Neural progenitor cell (in vitro differentiated cells): ENCODE data around the gene TELO2. TPM values are rescaled to one million over a fixed set of nuclear protein-coding genes. Genes with fewer than 3 reads are reported as not detected.

Experiments
- DNase-seq: peaks from one replicate; pipeline ENCODE4 v3.0.0-alpha.2; 2016; ENCODE audit warnings: low spot score
- H2AFZ ChIP-seq: fragments of 200-600 bp; sonication (generic); replicated peaks from 2 replicates; pipeline ENCODE4 v1.6.1; 2016; ENCODE audit warnings: antibody characterized with exemption
- H3F3A ChIP-seq: fragments of 200-600 bp; sonication (generic); 2 replicates; pipeline ENCODE4 v1.6.1; 2016; ENCODE audit warnings: antibody characterized with exemption, low read depth
- H3K27ac ChIP-seq: fragments of 200-600 bp; sonication (generic); 2 replicates; pipeline ENCODE4 v1.5.1; 2016; ENCODE audit warnings: mild to moderate bottlenecking
- H3K27me3 ChIP-seq: fragments of 200-600 bp; sonication (generic); 2 replicates; pipeline ENCODE4 v1.6.1; 2016; ENCODE audit warnings: mild to moderate bottlenecking, moderate library complexity
- H3K36me3 ChIP-seq: fragments of 200-600 bp; sonication (generic); 2 replicates; pipeline ENCODE4 v1.5.1; 2016
- H3K4me1 ChIP-seq: fragments of 200-600 bp; sonication (generic); 2 replicates; pipeline ENCODE4 v1.6.1; 2016; ENCODE audit warnings: mixed run types
- H3K4me2 ChIP-seq: fragments of 200-600 bp; sonication (generic); 2 replicates; pipeline ENCODE4 v1.6.1; 2016
- H3K4me3 ChIP-seq: fragments of 200-600 bp; sonication (generic); 2 replicates; pipeline ENCODE4 v1.5.1; 2016
- H3K79me2 ChIP-seq: fragments of 200-600 bp; sonication (generic); 2 replicates; pipeline ENCODE4 v1.6.1; 2016; ENCODE audit warnings: low read depth
- H3K9ac ChIP-seq: fragments of 200-600 bp; sonication (generic); 2 replicates; pipeline ENCODE4 v1.6.1; 2016
- H3K9me3 ChIP-seq: fragments of 200-600 bp; sonication (generic); 2 replicates; pipeline ENCODE4 v1.5.1; 2016; ENCODE audit warnings: low read depth
- H4K20me1 ChIP-seq: fragments of 200-600 bp; sonication (generic); 2 replicates; pipeline ENCODE4 v1.6.1; 2016; ENCODE audit warnings: low read depth
- H3K27ac Mint-ChIP-seq: 3 replicates; pipeline ENCODE4 v1.8.0; 2021; ENCODE audit warnings: mixed read lengths
- H3K27me3 Mint-ChIP-seq: 2 replicates; pipeline ENCODE4 v1.8.0; 2022; ENCODE audit warnings: low read depth, mild to moderate bottlenecking, inconsistent platforms, moderate library complexity, mixed read lengths; ENCODE audit not compliant: insufficient read depth
- H3K36me3 Mint-ChIP-seq: 3 replicates; pipeline ENCODE4 v1.8.0; 2021; ENCODE audit warnings: mixed read lengths
- H3K4me1 Mint-ChIP-seq: 3 replicates; pipeline ENCODE4 v1.8.0; 2021; ENCODE audit warnings: mixed read lengths
- H3K4me3 Mint-ChIP-seq: 3 replicates; pipeline ENCODE4 v1.8.0; 2021; ENCODE audit warnings: mild to moderate bottlenecking, moderate library complexity, mixed read lengths
- H3K9me3 Mint-ChIP-seq: 3 replicates; pipeline ENCODE4 v1.8.0; 2020; ENCODE audit warnings: mixed read lengths
- EZH2 ChIP-seq: fragments of 200-600 bp; sonication (generic); IDR thresholded peaks from 2 replicates; pipeline ENCODE4 v1.6.1; 2017; ENCODE audit warnings: antibody characterized with exemption, mild to moderate bottlenecking, moderate library complexity
- EZH2phosphoT487 ChIP-seq: fragments of 200-600 bp; sonication (generic); IDR thresholded peaks from 2 replicates; pipeline ENCODE4 v1.6.1; 2017; ENCODE audit warnings: antibody characterized with exemption
- total RNA-seq: library from RNA; depleted of rRNA; stranded (reverse); fragments of >200 nt; gene quantifications from 2 replicates; pipeline ENCODE4 v1.2.3, GENCODE V29; 2015; ENCODE audit warnings: low replicate concordance
- TF ChIP-seq, protein P1 (sequence below): fragments of 200-600 bp; sonication (generic); IDR thresholded peaks from 2 replicates; pipeline ENCODE4 v1.5.1; 2017; ENCODE audit warnings: antibody characterized with exemption, mild to moderate bottlenecking

Gene TELO2
- total RNA-seq, 1 donor from 2014 or later, result 18.3 TPM

DNA sequence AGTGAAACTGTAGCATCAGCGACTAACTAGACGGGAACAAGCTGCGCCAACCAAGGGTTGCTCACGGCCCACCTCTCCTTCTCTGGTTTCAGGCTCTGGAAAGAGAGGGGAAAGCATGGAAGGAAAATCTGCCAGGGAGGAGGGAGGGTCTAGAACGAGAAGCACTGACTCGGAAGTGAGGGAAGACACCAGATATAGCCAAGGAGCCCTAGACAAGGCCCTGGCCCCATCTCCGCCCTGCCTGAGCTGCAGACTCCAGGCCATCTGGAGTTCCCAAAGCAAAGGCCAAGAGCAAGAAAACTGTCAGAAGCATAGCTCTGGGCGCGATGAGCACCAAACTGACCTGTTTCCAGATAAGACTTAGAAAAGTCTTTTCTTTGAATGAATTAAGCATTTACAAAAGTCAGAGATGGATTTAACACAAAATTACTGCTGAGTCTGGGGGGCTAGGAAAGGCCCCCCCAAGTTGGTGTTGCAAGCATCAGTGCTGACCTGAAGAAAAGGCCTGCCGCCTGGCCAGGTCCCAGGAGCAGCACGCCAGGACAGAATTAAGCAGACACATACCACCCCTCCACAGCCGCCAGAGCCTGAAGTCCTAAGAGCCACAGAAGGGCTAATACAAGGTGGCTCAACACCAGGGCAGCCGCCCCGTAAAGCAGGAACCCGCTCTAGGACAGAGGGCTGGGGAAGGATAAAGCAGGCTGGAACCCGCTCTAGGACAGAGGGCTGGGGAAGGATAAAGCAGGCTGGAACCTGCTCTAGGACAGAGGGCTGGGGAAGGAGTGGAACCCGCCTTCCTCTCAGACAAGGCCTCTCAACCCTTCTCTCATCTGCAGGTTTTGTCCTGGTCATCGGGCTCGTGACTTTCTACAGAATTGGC lies 61.0 kb downstream of the TELO2 start:
- no peaks in the 10 kb centered on the region for H3K9me3 ChIP-seq
- Mint-ChIP-seq H3K4me1 (no peaks in the 10 kb centered on the region), H3K9me3 (no peaks in the 10 kb centered on the region), H3K36me3 (peaks cover 15% of the 10 kb centered on the region), H3K4me3 (no peak overlapping the region), H3K27ac (no peak overlapping the region), H3K27me3 (peaks cover 5% of the 10 kb centered on the region)
- no peak overlapping the region for H3K4me3 ChIP-seq
- DNase-seq, result no peak
- no peaks in the 10 kb centered on the region for H4K20me1 ChIP-seq
- no peaks in the 10 kb centered on the region for H3K27me3 ChIP-seq
- no peaks in the 10 kb centered on the region for H3K4me1 ChIP-seq
- TF ChIP-seq EZH2phosphoT487, result no peak
- no peaks in the 10 kb centered on the region for H3F3A ChIP-seq
- H3K4me2 ChIP-seq, result no peak overlapping the region
- no peak overlapping the region for H3K9ac ChIP-seq
- no peaks in the 10 kb centered on the region for H3K36me3 ChIP-seq
- no peak overlapping the region for H3K27ac ChIP-seq
- no peaks in the 10 kb centered on the region for H3K79me2 ChIP-seq
- no peak overlapping the region for H2AFZ ChIP-seq

GRCh38 chr16:1554826-1555445 lies 61.8 kb downstream of the TELO2 start:
- Histone ChIP-seq H3K27me3 (no peaks in the 10 kb centered on the region), H3K27ac (no peak overlapping the region), H3K36me3 (no peaks in the 10 kb centered on the region), H4K20me1 (no peaks in the 10 kb centered on the region), H2AFZ (no peak overlapping the region), H3K4me3 (no peak overlapping the region), H3F3A (no peaks in the 10 kb centered on the region), H3K4me2 (no peak overlapping the region), H3K79me2 (no peaks in the 10 kb centered on the region), H3K9ac (no peak overlapping the region), H3K4me1 (no peaks in the 10 kb centered on the region), H3K9me3 (no peaks in the 10 kb centered on the region)
- H3K4me3 Mint-ChIP-seq, result no peak overlapping the region
- TF ChIP-seq, protein P1, sequence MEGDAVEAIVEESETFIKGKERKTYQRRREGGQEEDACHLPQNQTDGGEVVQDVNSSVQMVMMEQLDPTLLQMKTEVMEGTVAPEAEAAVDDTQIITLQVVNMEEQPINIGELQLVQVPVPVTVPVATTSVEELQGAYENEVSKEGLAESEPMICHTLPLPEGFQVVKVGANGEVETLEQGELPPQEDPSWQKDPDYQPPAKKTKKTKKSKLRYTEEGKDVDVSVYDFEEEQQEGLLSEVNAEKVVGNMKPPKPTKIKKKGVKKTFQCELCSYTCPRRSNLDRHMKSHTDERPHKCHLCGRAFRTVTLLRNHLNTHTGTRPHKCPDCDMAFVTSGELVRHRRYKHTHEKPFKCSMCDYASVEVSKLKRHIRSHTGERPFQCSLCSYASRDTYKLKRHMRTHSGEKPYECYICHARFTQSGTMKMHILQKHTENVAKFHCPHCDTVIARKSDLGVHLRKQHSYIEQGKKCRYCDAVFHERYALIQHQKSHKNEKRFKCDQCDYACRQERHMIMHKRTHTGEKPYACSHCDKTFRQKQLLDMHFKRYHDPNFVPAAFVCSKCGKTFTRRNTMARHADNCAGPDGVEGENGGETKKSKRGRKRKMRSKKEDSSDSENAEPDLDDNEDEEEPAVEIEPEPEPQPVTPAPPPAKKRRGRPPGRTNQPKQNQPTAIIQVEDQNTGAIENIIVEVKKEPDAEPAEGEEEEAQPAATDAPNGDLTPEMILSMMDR, result no peak
- TF ChIP-seq EZH2, result no peak
- no peak for TF ChIP-seq EZH2phosphoT487
- H3K9me3 Mint-ChIP-seq, result no peaks in the 10 kb centered on the region
- H3K27ac Mint-ChIP-seq, result no peak overlapping the region
- H3K36me3 Mint-ChIP-seq, result peaks cover 18% of the 10 kb centered on the region
- H3K27me3 Mint-ChIP-seq, result peaks cover 5% of the 10 kb centered on the region
- no peaks in the 10 kb centered on the region for H3K4me1 Mint-ChIP-seq
- no peak for DNase-seq

DNA sequence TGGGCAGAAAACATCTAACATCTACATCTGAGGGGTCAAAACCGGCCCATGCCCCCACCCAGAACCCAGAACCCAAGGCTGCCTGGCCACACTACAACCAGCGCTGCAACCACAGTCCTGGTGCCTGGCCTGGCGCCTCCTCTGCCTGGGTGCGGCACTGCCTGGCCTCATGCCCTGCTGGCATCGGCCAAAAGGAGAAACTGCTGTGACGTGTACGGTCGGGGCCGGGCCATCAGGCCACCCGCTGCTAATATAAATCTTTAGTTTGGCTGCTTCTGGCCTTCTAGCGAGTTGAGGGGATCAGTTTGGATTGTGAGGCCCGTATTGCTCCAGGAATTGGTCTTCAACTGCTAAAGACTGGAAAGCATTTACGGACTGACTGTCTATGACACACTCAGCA lies 63.1 kb downstream of the TELO2 start:
- no peaks in the 10 kb centered on the region for H3K4me1 Mint-ChIP-seq
- peaks cover 7% of the 10 kb centered on the region for H3K27me3 Mint-ChIP-seq
- no peak overlapping the region for H3K27ac ChIP-seq
- no peaks in the 10 kb centered on the region for H3F3A ChIP-seq
- no peaks in the 10 kb centered on the region for H3K27me3 ChIP-seq
- no peaks in the 10 kb centered on the region for H3K4me1 ChIP-seq
- DNase-seq, result no peak
- H3K9me3 ChIP-seq, result no peaks in the 10 kb centered on the region
- no peak overlapping the region for H3K27ac Mint-ChIP-seq
- no peaks in the 10 kb centered on the region for H3K79me2 ChIP-seq
- H3K4me3 Mint-ChIP-seq, result no peak overlapping the region
- H2AFZ ChIP-seq, result no peak overlapping the region
- H3K36me3 ChIP-seq, result no peaks in the 10 kb centered on the region
- H3K4me3 ChIP-seq, result no peak overlapping the region
- H3K4me2 ChIP-seq, result no peak overlapping the region
- TF ChIP-seq, protein P1, result no peak
- TF ChIP-seq EZH2phosphoT487 (no peak), EZH2 (no peak)
- no peak overlapping the region for H3K9ac ChIP-seq
- no peaks in the 10 kb centered on the region for H3K9me3 Mint-ChIP-seq
- H3K36me3 Mint-ChIP-seq, result peaks cover 20% of the 10 kb centered on the region
- no peaks in the 10 kb centered on the region for H4K20me1 ChIP-seq

DNA sequence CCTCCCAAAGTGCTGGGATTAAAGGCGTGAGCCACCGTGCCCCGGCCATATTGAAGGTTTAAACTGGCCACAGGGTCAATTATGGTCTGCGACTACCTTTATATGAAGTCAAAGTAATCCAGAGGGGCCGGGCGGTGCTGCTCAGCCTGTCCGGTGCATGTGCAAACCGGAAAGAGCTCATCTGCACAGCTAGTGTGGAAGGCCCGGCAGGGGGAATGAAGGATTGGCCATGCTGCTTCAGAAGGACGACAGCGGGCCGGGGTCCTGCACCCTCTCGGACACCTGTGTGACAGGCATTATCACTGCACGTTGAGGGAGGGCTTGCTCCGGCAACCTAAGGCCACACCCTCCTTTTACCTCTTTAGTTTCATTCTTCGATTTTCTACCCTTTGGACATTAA lies 63.9 kb downstream of the TELO2 start:
- H3K27ac ChIP-seq, result no peak overlapping the region
- Mint-ChIP-seq H3K4me3 (no peak overlapping the region), H3K9me3 (no peaks in the 10 kb centered on the region), H3K36me3 (peaks cover 27% of the 10 kb centered on the region), H3K27ac (no peak overlapping the region), H3K27me3 (peaks cover 7% of the 10 kb centered on the region), H3K4me1 (no peaks in the 10 kb centered on the region)
- H3K4me3 ChIP-seq, result no peak overlapping the region
- H3K27me3 ChIP-seq, result no peaks in the 10 kb centered on the region
- H3K4me1 ChIP-seq, result no peaks in the 10 kb centered on the region
- no peaks in the 10 kb centered on the region for H3K9me3 ChIP-seq
- no peak for TF ChIP-seq EZH2phosphoT487
- TF ChIP-seq EZH2, result no peak
- TF ChIP-seq, protein P1, result no peak
- no peaks in the 10 kb centered on the region for H3F3A ChIP-seq
- no peak for DNase-seq
- H3K4me2 ChIP-seq, result no peak overlapping the region
- H4K20me1 ChIP-seq, result no peaks in the 10 kb centered on the region
- H3K9ac ChIP-seq, result no peak overlapping the region
- no peaks in the 10 kb centered on the region for H3K36me3 ChIP-seq
- H3K79me2 ChIP-seq, result no peaks in the 10 kb centered on the region
- H2AFZ ChIP-seq, result no peak overlapping the region
